GM18907 (cell line): ENCODE data around the gene FAU.

Experiments
- ATAC-seq: cut with Tn5 transposase; IDR thresholded peaks from one replicate; pipeline ENCODE4 v1.9.1; 2021; ENCODE audit warnings: mild to moderate bottlenecking, moderate library complexity; ENCODE audit not compliant: unreplicated experiment

Gene FAU

GRCh38 chr11:65109231-65110198 lies 12.4 kb downstream of the FAU start:
- no peak for ATAC-seq

DNA sequence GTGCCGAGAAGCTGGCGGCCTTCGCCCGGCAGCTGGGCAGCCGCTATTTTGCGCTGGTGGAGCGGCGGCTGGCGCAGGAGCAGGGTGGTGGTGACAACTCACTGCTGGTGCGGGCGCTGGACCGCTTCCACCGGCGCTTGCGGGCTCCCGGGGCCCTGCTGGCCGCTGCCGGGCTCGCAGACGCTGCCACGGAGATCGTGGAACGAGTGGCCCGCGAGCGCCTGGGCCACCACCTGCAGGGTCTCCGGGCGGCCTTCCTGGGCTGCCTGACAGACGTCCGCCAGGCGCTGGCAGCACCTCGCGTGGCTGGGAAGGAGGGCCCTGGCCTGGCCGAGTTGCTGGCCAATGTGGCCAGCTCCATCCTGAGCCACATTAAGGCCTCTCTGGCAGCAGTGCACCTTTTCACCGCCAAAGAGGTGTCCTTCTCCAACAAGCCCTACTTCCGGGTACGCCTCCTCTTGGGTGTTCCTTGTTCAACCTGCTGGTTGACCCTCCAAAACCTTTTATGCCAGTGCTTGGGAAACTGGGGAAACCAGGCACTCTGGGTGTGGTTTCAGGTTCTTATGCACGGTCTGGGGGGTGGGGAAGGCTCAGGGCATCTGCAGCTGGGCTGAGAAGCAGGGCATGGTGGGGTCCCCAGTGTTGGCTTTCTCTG lies 13.3 kb downstream of the FAU start:
- ATAC-seq: no peak

GRCh38 chr11:65107751-65108468 lies 14.0 kb downstream of the FAU start:
- no peak for ATAC-seq

DNA sequence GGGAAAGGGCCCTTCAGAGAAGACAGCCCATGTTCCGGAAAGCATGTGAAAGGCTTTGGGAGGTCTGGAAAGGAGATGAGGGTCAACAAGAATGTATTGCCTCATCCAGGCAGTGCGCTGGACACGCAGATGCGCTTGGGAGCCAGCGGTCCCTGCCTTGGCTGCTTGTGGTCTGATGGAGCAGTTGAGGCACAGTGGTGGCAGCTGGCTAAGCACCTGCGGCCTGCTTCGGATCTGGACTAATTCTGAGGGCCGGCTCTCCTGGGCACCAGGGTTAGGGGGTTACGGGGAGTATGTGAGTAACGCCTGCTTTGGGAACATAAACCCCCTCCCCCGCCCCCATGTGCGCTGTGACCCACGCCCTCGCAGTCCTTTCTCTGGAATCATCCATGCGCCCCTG lies 14.9 kb downstream of the FAU start:
- ATAC-seq: no peak

GRCh38 chr11:65104628-65105027 lies 17.3 kb downstream of the FAU start:
- ATAC-seq: no peak

- ATAC-seq: no peak
These were observed 18.5 kb downstream of the FAU start for GRCh38 chr11:65103476-65103875.

- ATAC-seq: no peak
These were observed 19.5 kb downstream of the FAU start for GRCh38 chr11:65102142-65103095.

- no peak for ATAC-seq
These were observed 21.1 kb downstream of the FAU start for GRCh38 chr11:65100674-65101350.

DNA sequence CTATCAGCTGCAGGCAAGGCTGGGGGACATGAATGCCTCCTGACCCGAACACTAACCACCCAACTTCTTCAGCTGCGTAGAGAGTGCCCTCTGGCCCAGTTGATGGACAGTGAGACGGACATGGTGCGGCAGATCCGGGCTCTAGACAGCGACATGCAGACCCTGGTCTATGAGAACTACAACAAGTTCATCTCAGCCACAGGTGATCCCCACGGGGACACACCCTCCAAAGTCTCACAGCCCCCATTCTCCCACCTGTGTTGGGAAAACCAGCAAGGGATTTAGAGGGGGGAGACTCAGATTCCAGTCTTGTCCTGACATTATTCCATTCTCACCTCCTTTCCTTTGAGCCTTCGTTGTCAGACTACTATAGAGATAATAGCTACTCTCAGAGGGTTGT lies 25.0 kb downstream of the FAU start:
- no peak for ATAC-seq

DNA sequence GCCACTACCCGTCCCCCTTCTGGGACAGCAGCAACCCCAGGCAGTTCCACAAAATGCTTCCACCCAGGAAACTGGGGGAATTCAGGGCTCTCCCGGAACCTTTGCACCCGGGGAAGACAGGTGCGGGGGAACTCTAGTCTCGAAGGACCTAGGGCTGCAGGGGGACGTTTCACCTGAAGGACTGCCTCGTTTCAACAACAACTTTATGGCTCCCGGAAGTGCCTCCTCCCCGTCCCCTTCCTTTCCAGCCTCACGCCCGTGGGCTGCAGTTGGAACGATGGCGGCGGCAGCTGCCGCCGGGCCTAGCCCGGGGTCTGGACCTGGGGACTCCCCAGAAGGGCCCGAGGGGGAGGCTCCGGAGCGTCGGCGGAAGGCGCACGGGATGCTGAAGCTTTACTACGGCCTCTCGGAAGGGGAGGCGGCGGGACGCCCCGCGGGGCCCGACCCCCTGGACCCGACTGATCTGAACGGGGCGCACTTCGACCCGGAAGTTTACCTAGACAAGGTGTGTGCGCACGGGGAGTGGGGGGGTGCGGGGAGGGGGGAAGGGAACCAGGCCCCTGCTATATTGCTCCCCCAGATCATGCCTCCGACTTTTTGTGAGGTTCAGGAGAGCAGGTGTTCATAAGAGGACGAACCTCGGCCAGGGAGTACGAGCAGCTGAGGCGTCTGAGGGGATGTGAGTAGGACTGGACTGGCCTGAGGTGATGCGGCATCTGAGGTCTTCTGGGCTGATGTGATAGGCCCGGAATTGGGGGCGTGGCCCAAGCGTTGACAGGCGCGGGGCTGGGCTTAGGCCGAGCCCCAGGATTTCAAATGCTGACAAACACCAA lies 25.7 kb downstream of the FAU start, which contains the start of gene VPS51:
Gene VPS51 (plus strand): TSS at position 241 of the 833 bp plus-strand sequence. CDS start 37 bp downstream, at position 278.
- peak; percentile 80 for ATAC-seq

GRCh38 chr11:65095427-65095826 lies 26.5 kb downstream of the FAU start:
- ATAC-seq: no peak

DNA sequence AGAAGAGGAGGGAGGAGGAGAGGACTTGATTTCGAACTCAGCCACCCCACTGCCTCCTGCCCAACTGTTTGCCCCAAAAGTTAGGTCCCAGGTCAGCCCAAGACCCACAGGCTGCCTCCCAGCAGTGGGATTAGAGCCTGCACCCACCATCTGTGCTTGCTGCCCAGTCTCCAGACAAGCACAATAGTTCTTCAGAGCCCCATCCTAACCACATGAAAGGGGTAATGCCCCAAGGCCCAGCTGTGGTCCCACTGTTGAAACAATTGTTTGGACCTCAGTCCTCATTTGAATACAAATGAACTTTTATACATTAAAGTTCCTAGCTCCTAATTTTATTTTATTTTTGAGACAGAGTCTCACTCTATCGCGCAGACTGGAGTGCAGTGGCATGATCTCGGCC lies 31.3 kb downstream of the FAU start:
- no peak for ATAC-seq

- no peak for ATAC-seq
These were observed 32.3 kb downstream of the FAU start for GRCh38 chr11:65089621-65090020.

- no peak for ATAC-seq
These were observed 34.1 kb downstream of the FAU start for GRCh38 chr11:65087827-65088226.

- ATAC-seq: no peak
These were observed 34.7 kb downstream of the FAU start for GRCh38 chr11:65087216-65087615.

- no peak for ATAC-seq
These were observed 35.1 kb downstream of the FAU start for GRCh38 chr11:65086809-65087208.

GRCh38 chr11:65085446-65085845 lies 36.5 kb downstream of the FAU start:
- no peak for ATAC-seq

DNA sequence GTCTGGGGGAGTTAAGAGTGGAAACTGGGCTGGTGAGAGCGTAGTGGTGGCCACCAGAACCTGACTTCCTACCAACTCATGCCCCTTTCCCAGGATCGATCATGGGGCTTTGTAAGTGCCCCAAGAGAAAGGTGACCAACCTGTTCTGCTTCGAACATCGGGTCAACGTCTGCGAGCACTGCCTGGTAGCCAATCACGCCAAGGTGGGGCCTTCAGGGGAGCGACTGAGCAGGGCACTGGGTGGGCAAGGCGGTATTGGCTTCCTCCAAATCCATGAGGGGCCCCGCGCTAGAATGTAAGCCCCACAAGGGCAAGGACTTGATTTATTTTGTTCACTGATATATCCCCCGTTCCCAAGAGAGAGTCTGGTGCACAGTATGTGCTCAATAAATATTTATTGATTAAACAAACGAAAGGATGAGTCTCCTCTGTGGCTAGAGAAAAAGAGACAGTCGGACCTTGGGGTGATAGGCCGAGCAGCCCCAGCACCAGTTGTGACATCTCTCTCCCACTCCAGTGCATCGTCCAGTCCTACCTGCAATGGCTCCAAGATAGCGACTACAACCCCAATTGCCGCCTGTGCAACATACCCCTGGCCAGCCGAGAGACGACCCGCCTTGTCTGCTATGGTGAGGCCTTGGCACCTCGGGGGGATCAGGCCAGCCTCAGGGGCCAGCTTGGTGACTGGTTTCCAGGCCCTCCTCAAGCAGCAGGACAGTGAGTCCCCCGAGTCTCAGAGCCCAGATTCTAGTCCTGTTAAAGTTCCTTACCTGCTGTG lies 37.1 kb downstream of the FAU start:
- ATAC-seq: peak; percentile 14
